ENCODE results near the gene SPAG7.
A peak's percentile ranks its signal among the peaks of the same experiment; 100 is the strongest.

The SPAG7 gene

GRCh38 chr17:4944163-4944553 lies 23.5 kb downstream of the SPAG7 start (continued):
- TF ChIP-seq AEBP2 (tag by site-specific recombination; IDR thresholded peaks at IDR 0.05; ENCODE audit: borderline replicate concordance) (no peak), PATZ1 (tag by site-specific recombination; IDR thresholded peaks at IDR 0.05) (peak; percentile 51), ZNF10 (tag by site-specific recombination; IDR thresholded peaks at IDR 0.05) (0 out of 2 replicates have a peak, but pooled peaks have one; percentile 6), WT1 (tag by site-specific recombination; IDR thresholded peaks at IDR 0.05) (peak; percentile 53; the same call in 1 of the 2 replicates), KLF7 (tag by site-specific recombination; IDR thresholded peaks at IDR 0.05; ENCODE audit: borderline replicate concordance) (no peak), ZNF37A (tag by site-specific recombination; IDR thresholded peaks at IDR 0.05) (no peak), ZBTB8A (tag by site-specific recombination; IDR thresholded peaks at IDR 0.05) (peak; percentile 24; the same call in 1 of the 2 replicates), ZFP69B (tag by site-specific recombination; IDR thresholded peaks at IDR 0.05) (no peak), KLF17 (tag by site-specific recombination; IDR thresholded peaks at IDR 0.05) (no peak), ZNF623 (tag by site-specific recombination; IDR thresholded peaks at IDR 0.05) (peak; percentile 87), ZNF280D (tag by site-specific recombination; IDR thresholded peaks at IDR 0.05) (no peak), SP2 (tag by site-specific recombination; IDR thresholded peaks at IDR 0.05) (peak; percentile 56), KLF1 (tag by site-specific recombination; IDR thresholded peaks at IDR 0.05) (peak; percentile 55), PRDM10 (tag by site-specific recombination; IDR thresholded peaks at IDR 0.05) (no peak), PRDM1 (tag by site-specific recombination; IDR thresholded peaks at IDR 0.05) (no peak), OVOL3 (tag by site-specific recombination; IDR thresholded peaks at IDR 0.05) (no peak), KLF10 (tag by site-specific recombination; IDR thresholded peaks at IDR 0.05) (no peak), SETDB1 (IDR thresholded peaks at IDR 0.05; ENCODE audit: insufficient read length, low read length) (no peak), ZNF423 (tag by site-specific recombination; IDR thresholded peaks at IDR 0.05) (no peak), PRDM4 (tag by site-specific recombination; IDR thresholded peaks at IDR 0.05) (no peak), ZNF585B (tag by site-specific recombination; IDR thresholded peaks at IDR 0.05) (no peak), REPIN1 (tag by site-specific recombination; IDR thresholded peaks at IDR 0.05; ENCODE audit: low read depth) (no peak), ZFHX2 (tag by site-specific recombination; conservative IDR thresholded peaks at IDR 0.05) (no peak), ZNF639 (tag by site-specific recombination; IDR thresholded peaks at IDR 0.05) (no peak), ZBTB1 (tag by site-specific recombination; IDR thresholded peaks at IDR 0.05) (no peak), GLIS1 (tag by site-specific recombination; IDR thresholded peaks at IDR 0.05) (no peak)
